Activated T-helper 1 cell treated with Interleukin-2 at 50 U/mL for 16 hours (primary cell): ENCODE data around the gene PEAK3.
A peak's percentile ranks its signal among the peaks of the same experiment; 100 is the strongest.

ENCODE experiments used
- DNase-seq: peaks from one replicate; pipeline ENCODE4 v3.0.0-alpha.2; 2020; ENCODE audit warnings: low read depth

Gene PEAK3

DNA sequence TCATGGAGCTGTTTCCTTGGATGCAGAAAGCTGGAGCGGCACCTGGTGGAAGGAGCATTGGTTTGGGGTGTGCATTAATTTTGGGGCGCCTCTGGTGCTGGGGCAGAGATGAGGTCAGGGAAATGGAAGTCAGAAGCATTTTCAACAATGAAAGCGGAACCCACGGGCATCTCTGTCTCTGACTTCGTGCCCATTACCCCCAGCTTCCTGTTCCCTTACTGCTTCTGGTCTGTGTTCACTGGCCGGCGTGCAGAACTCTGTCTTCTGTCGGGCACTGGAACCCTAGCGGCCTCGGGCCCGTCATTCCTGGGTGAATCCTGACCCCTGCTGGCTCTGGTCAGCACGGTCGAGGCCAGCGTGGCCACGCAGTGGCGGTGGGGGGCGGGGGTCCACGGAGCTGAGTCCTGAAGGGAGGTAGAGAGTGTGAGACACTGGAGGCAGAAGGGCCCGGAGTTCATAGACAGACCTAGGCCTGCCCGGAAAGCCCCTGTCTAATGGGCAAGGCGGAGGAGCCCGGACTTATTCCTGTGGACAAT lies 33.9 kb upstream of the PEAK3 start:
- DNase-seq: no peak

DNA sequence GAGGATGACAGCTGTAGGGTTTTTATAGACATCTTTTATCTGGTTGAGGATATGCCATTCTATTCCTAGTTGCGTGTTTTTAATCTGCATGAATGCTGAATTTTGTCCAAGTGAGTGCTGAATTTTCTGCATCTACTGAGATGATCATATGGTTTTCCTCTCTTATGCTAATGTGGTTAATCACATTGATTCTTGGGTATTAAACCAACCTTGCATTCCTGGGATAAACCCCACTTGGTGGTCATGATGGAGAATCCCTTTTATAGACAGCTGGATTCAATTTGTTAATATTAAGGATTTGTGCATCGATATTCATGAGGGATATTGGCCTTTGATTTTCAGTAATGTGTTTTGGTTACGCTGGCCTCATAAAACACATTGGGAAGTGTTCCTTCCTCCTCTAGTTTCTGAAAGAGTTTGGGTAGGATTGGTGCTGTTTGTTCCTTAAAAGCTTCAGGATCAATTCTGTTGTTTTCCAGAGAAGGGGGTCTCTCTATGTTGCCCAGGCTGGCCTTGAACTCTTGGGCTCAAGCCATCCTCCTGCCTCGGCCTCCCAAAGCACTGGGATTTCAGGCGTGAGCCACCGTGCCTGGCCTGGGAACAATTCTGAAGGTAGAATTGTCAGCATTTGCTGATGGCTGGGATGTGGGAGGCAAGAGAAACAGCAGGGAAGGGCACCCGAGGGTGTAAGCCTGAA lies 33.3 kb upstream of the PEAK3 start:
- no peak for DNase-seq

DNA sequence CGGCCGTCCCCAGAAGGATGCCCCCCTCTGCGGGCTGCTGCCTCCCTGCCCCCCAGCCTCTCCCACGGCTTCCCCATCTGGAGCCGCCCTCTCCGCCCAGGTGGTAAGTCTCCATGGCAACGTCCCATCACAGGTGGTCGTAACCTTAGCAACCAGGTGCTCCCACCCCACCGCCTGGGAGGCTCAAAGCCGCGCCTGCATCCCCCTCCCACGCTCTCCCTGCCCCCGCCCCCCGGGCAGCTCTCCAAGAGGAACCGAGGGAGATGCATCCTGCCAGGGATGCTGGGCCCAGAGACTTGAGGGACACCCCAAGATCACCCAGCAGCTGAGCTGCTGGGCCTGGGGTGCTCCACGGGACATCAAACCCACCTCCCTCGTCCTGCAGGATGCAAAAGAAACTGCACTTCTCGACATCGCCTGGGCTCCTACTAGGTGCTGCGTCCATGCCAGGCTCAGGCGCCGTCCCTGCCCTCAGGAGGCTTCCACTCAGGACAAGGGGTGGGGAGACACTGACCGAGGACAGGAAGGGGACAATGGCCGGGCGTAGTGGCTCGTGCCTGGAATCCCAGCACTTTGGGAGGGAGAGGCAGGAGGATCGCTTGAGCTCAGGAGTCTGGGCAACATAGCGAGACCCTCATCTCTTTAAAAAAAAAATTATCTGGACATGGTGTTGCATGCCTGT lies 31.0 kb upstream of the PEAK3 start:
- no peak for DNase-seq

DNA sequence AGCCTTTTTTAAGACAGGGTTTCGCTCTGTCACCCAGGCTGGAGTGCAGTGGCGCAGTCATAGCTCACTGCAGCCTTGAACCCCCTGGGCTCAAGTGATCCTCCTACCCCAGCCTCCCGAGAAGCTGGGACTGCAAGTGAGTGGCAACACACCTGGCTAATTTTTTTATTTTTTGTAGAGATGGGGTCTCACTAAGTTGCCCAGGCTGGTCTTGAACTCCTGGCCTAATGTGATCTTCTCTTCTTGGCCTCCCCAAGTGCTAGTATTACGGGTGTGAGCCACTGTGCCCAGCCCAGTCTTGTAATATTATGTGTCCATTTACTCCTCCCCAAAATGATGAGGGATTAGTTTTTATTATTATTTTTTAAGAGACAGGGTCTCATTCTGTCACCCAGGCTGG lies 29.1 kb upstream of the PEAK3 start:
- DNase-seq: no peak

DNA sequence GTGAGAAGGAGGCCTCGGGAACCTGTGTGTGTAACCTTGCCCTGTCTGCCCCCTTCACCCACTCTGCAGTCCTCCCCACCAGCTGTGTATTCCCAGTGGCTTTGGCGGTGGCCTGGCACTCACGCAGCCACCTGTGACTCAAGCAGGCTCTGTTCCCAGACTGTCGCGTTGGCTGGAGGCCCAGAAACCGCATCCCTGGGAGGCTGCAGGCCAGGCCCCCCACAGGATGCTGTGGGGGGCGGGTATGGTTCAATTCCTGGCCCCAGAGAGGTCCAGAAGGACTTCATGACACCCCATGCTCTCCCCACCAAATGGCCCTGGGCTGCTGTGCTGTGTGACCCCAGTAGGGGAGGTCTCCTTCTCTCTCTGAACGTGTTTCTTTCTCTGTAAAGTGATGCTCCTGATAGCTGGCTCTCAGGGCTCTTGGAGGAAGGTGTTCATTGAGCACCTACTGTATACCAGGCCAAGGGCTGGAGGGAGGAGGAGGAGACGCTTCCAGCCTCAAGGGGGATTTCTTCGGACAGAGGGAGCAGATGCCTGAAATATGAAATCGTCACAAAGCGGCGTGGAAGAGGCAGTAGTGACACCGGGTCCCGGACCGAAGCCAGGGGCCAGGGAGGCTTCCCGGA lies 27.9 kb upstream of the PEAK3 start:
- no peak for DNase-seq

DNA sequence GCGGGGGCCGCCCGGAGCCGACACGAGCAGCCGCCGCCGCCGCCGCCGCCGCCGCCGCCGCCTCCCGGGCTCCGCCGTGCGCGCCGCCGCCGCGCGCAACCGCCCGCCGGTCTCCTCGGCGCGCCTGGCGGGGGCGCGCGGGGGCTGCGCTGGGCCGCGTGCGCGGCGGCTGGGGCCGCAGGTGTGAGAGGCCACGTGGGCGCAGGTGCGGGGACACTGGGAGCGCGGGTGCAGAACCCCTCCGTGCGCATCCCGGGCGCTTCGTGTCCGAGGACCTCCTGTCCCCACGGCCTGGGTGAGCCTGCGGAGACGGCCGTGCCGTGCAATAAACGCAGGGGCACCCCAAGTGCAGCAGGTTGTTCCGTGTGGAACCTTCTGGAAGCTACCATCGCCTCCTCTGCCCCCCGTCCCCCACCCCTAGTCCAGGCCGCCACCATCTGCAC lies 26.2 kb upstream of the PEAK3 start, which contains the start of gene LINGO3:
Gene LINGO3, minus strand, starts transcription at position 41 of the 443 bp plus-strand sequence. CDS start 16,378 bp downstream, outside the sequence.
- no peak for DNase-seq

DNA sequence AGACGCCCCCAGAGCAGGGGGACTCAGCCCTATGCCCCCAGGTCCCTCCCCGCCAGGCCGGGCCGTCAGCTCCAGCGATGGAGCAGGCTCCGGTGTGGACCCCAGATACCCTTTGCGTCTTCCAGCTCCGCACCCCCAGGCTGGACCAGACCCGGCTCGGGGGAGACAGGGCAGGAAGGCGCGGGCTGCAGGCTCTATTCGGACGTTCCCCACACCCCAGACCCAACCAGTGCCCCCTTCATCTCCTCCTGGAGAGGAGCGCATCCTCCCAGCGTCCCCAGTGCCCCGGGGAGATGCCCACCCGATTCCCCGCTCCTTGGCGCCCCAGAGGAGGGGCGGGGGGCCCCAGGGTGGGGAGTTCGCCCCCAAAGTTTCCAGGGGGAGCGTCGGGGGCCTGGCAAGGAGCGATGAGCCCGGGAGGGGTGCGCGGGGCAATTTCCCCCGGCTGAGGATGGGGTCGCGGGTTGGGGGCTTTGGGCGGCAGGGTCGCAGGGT lies 25.6 kb upstream of the PEAK3 start:
- DNase-seq: no peak

DNA sequence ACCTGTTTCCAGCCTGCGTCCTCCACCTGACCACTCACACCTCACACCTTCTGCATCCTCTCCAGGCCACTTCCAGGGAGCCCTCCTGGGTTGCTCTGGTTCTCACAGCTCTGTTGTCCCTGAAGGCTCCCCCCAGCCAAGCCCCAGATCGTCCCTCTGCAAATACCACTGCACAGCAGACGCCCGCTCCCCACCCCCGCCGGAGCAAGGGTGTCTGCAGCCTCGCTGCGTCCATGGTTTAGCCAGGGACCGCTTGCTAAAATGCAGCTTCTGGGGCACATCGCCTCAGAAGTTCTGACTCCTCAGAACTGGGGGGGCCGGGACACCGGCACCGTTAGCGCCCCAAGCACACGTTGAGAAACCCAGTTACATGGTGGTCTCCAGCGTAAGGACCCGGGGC lies 25.0 kb upstream of the PEAK3 start:
- no peak for DNase-seq

DNA sequence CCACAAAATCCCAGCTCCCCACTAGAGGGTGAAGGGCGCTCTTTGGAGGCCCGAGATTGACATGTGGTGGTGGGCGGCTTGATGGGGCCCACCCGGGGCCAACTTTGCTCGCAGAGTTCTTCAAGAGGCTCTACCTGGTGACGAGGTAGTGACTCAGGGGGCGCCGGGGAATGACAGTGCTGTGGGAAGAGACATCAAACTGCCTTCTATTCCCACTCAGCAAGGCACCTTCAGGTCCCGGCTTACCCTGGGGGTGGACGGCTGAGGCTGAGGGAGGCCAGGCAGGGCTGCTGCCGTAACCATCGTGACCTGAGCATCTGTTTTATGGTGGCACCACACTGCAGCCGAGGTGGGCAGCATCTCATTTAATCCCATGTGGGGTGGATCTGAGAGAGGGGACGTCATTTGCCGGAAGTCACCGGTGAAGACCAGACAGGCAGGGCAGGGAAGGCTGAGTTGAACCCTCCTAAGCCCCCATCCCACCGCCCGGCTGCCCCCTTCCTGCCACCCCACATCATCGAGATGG lies 24.4 kb upstream of the PEAK3 start:
- no peak for DNase-seq

DNA sequence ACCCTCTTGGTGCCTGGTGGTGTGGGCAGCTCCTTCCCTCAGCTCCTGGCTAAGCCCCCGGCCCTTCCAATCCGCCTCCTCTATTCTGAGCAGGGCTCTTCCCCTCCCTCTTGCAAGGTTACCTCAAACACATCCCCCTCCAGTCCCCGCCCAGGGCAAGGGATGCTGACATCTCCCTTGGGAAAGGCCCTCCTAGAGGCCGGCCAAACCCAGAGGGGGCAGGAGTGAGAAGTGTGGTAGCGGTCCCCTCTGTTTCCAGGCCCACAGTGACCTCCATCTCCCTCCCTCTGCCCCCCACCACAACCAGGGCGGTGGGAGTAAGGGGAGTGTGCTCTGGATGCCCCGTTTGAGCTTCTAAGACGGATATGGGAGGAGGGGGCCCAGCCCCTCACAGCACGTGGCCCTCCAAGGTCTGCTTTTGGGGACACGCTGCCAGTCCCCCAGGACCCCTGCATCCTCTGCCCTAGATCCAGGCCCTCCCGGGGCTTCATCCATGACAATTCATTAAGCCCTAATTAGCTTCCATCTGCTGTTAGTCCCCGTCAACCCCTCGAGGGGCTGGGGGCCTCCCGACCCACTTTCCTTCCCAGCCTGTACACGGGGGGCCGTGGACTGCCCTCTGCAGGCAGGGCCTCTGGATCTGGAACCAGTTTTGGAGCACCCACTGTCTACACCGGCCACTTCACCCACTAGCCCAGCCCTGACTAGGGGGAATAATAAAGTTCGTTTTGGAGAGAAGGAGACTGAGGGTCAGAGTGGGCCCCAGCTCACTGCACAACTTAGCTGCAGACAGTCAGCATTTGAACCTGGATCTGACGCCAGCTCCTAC lies 23.7 kb upstream of the PEAK3 start:
- no peak for DNase-seq

DNA sequence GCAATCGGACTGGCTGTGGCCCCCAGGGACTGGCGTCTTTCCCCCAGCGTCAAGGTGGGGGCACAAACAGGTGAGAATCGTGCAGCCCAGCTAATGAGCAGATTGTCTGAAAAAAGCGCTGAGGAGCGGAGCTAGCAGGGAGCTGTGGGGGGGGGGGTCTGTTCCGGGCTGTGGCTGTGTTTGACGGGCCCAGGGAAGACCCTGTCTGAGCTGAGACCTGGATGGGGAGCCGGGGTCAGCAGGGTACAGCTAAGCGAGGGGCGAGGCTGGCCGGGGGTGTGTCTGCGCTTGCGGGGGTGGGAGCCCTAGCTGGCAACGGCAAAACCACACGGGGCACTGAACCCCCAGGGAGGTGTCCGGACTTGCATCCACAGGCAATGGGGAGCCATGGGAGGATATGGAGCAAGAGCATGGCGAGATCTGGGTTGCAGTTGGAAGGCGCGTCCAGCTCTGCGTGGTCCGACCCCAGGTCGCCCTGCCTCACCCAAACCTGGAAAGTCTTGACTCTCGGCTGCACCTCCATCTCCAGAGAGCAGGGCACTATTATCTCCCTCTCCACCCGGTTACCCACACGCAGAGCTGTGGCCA lies 21.3 kb upstream of the PEAK3 start:
- DNase-seq: no peak

DNA sequence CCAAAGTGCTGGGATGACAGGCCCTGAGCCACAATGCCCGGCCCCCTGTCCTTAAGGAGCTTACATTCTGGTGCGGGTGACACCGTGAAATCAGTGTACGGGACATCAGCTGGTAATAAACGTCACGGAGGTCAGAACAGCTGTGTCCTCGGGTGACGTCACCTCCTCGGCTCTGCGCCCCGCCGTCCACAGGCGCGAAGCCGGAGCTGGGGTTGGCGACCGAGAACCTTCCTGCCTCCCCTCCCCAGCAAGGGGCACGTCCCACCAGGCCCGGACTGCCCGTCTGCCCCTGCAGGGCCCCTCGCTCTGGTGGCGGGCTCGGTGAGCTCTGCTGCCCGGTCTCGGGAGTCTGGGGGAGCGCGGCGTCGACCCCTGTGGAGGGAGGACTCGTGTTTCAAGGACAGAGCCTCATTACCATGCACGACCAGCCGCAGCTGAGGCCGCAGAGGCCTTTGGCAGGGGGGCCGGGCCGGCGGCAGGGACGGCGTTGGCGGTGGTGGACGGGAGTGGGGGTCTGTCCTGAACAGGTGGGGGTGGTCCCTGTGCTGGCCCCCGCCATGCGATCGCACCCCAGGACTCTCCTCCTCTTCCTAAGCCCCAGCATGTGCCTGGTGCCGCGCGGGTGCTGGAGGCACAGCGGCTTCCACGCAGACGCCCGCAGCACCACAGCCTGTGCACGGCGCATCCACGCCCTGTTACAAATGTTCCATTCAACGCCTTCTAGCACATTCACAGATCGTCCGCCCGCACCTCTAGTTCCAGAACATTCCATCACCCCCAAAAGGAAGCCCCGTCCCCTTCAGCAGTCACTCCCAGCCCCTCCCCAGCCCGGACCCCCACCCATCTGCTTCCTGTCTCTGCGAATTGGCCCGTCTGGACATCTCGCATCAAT lies 20.6 kb upstream of the PEAK3 start:
- DNase-seq: no peak

DNA sequence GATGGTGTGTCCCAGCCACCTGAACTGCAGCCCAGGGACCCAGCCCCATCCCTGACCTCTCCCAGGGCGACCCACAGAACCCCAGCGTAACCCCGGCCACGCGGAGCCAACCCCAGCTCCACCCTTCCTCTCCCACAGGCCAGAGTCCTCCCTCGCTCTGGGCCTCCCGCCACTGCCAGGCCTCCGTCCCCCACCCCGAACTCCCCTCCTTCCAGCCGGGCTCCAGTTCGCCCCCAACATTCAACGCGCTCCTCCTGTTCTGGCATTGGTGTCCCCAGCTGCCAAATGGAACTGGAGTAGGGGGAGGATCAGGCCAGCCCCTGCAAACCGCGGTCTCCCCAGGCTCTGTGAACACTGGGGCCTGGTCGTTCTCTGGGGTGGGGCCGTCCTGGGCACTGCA lies 18.6 kb upstream of the PEAK3 start:
- DNase-seq: no peak

DNA sequence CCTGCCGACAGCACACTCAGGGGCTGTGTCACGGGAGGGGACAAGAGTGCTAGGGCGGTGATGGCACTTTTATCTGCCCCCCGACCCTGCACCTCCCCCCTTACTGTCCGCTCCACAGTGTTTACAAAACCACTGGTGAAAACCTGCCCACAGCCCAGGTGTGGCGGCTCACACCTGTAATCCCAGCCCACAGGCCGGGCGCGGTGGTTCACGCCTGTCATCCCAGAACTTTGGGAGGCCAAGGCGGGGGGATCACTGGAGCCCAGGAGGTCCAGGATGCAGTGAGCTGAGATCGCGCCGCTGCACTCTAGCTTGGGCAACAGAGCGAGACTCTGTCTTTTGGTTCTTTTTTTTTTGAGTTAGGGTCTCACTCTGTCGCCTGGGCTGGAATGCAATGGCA lies 14.2 kb upstream of the PEAK3 start:
- no peak for DNase-seq

DNA sequence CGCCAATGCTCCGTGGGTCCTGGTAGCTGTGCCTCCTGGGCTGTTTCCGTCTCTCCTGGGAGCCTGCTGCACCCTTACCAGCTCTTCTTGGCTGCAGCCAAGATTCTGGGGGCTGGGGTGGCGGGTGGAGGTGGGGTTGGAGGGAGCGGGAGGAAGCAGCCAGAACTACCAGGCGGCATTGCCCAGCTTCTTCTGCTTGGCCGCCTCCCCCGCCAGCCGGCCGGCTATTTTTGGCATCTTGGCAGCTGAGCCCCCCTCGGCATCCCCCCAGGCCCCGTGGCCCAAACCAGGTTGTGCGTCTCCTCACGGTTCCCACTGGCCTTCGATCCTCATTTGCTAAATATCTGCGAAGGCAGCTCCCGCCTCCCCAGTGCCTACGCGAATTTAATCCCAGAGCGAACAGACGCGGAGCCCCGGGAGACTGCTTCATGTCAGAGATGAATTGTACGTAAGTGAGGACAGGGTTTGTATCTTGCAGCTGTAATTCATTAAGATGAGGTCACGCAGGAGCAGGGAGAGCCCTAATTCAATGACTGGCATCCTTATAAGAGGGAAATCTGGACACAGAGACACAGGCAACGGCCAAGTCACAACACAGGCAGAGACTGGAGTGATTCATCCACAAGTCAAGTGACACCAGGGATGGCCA lies 12.8 kb upstream of the PEAK3 start:
- no peak for DNase-seq

DNA sequence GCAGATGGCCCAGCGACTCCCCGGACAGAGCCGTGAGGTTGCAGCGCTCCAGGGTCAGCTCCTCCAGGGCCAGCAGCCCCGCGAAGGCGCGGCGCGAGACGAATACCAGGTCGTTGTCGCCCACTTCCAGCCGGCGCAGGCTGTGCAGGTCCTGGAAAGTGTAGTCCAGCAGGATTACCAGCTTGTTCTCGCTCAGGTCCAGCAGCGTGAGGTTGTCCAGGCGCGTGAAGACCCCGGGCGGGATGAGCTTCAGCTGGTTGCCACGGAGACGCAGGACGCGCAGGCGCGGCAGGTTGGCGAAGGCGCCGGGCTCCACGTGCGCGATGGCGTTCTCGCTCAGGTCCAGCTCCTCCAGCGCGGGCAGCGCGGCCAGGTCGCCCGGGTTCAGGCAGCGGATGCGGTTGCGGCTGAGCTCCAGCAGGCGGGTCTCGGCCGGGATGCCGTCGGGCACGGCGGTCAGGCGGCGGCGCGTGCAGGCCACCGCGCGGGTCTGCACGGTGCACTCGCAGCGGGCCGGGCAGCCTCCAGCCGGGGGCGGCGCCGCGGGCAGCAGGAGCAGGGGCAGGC lies 9.3 kb upstream of the PEAK3 start:
- DNase-seq: no peak

DNA sequence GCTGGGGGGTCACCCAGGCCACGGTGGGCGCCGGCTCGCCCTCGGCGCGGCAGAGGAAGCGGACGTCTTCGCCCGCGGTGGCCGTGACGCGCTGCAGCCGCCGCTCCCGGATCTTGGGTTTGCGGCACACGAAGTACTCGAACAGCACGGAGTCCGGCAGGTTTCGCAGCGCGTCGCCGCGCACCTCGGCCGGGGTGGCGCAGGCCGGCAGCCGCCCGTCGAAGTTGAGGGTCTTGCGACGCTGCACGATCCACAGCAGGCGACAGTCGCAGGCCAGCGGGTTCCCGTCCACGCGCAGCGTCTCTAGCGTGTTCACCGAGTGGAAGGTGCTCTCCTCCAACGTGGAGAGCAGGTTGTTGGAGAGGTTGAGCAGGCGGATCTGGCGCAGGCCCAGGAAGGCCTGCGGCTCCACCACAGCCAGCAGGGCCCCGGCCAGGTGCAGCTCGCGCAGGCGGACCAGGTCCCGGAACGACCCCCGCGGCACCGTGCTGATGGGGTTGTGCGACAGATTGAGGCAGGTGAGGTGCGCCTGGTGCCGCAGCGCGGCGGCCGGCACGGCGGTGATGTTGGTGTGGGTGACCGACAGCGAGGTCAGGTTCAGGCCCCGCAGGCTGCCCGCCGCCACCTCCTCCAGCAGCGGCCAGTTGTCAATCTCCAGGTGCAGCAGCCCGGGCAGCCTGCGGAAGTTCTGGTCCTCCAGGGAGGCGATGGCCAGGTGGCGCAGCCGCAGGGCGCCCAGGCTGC lies 8.6 kb upstream of the PEAK3 start:
- DNase-seq: no peak

DNA sequence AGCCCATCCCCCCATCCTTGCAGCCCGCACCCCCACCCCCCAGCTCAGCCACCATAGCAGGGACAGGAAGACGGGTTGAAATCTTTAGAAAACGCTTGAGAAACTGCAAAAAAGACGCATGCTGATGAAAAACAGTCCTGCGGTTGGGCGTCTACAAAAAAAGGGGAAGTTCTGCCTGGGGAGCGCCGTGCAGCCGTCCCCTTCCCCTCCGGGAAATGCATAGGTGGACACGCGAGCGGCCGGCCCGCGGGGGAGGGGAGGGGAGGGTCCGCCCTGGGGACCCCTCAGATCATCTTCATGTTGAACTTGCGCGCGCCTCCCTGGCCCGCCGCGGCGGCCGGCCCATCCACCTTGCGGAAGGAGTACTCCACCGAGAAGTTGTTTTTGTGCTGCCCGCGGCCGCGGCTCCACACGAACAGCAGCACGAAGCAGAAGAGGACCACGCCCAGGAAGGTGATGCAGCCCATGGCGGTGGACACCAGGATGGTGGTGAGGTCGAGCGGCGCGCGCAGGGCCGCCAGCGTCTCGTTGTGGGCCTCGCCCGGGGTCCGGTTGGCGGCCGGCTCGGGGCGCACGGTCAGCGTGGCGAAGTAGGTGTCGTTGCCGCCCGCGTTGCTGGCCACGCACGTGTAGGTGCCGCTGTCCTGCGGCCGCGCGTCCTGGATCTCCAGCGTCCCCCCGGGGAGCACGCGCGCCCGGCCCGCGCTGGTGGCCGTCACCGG lies 7.9 kb upstream of the PEAK3 start:
- peak; percentile 61 for DNase-seq
